IMR-90 (cell line): Measurements from ENCODE around the gene LRRC55. TPM values are rescaled to one million over a fixed set of nuclear protein-coding genes. Genes with fewer than 3 reads are reported as not detected.
A peak's percentile ranks its signal among the peaks of the same experiment; 100 is the strongest.

Source experiments
- ATAC-seq: fragments of 200-7000 bp; cut with Tn5 transposase; 2 replicates; pipeline ENCODE4 v1.9.1; 2020; ENCODE audit warnings: low read depth, mild to moderate bottlenecking, moderate library complexity
- BruUV-seq: library from RNA; stranded (reverse); fragments of 400-500 nt; replicated peaks from 2 replicates; lab custom pipeline; 2021; lab: Mats Ljungman, UMichigan
- CTCF ChIA-PET: fragments of 300-600 bp; formaldehyde crosslinking; extraction: SDS; loops from one replicate; lab custom pipeline; 2021; ENCODE audit warnings: antibody characterized with exemption; lab: Yijun Ruan, JAX
- POLR2A ChIA-PET: fragments of 300-600 bp; sonication (Branson Sonifier 250); formaldehyde crosslinking; loops from one replicate; lab custom pipeline; 2022; ENCODE audit warnings: antibody characterized with exemption; ENCODE audit not compliant: unreplicated experiment; lab: Charles Lee
- DNase-seq: peaks from one replicate; pipeline ENCODE4 v3.0.0; 2013
- H2AFZ ChIP-seq: replicated peaks from 2 replicates; pipeline ENCODE3; 2013; ENCODE audit warnings: low read length, mild to moderate bottlenecking; ENCODE audit not compliant: poor library complexity
- H2AK5ac ChIP-seq: 2 replicates; pipeline ENCODE4 v1.6.1; 2013; ENCODE audit warnings: low read depth, low read length, inconsistent platforms
- H2AK9ac ChIP-seq: replicated peaks from 2 replicates; pipeline ENCODE3; 2013; ENCODE audit warnings: mild to moderate bottlenecking, low read depth, low read length, moderate library complexity; ENCODE audit not compliant: poor library complexity
- H2BK120ac ChIP-seq: 2 replicates; pipeline ENCODE4 v1.6.1; 2013; ENCODE audit warnings: low read depth, low read length, inconsistent platforms
- H2BK15ac ChIP-seq: 3 replicates; pipeline ENCODE4 v1.6.1; 2013; ENCODE audit warnings: low read depth, low read length, inconsistent platforms
- H2BK20ac ChIP-seq: 2 replicates; pipeline ENCODE4 v1.6.1; 2013; ENCODE audit warnings: low read depth, mild to moderate bottlenecking, inconsistent platforms, low read length, moderate library complexity
- H2BK5ac ChIP-seq: 2 replicates; pipeline ENCODE4 v1.6.1; 2013; ENCODE audit warnings: mild to moderate bottlenecking, low read depth, low read length, inconsistent platforms; ENCODE audit not compliant: poor library complexity, severe bottlenecking
- H3K14ac ChIP-seq: replicated peaks from 2 replicates; pipeline ENCODE4 v1.6.1; 2013; ENCODE audit warnings: low read depth, low read length, inconsistent platforms
- H3K18ac ChIP-seq: 2 replicates; pipeline ENCODE4 v1.6.1; 2013; ENCODE audit warnings: low read depth, low read length, control low read depth
- H3K23ac ChIP-seq: 2 replicates; pipeline ENCODE4 v1.6.1; 2013; ENCODE audit warnings: low read depth, low read length, inconsistent platforms
- H3K27ac ChIP-seq: 2 replicates; pipeline ENCODE4 v1.5.1; 2013; ENCODE audit warnings: mild to moderate bottlenecking, control low read depth, low read length; ENCODE audit not compliant: insufficient read depth
- H3K27me3 ChIP-seq: 2 replicates; pipeline ENCODE4 v1.6.1; 2013; ENCODE audit warnings: low read length; ENCODE audit not compliant: control insufficient read depth, insufficient read depth
- H3K36me3 ChIP-seq: 2 replicates; pipeline ENCODE4 v1.6.1; 2013; ENCODE audit warnings: low read length, mixed read lengths; ENCODE audit not compliant: control insufficient read depth, insufficient read depth
- H3K4ac ChIP-seq: 2 replicates; pipeline ENCODE4 v1.6.1; 2013; ENCODE audit warnings: low read depth, low read length, inconsistent platforms
- H3K4me1 ChIP-seq: 2 replicates; pipeline ENCODE4 v1.6.1; 2013; ENCODE audit warnings: low read length, mixed read lengths; ENCODE audit not compliant: control insufficient read depth, insufficient read depth
- H3K4me2 ChIP-seq: 2 replicates; pipeline ENCODE4 v1.6.1; 2013; ENCODE audit warnings: low read depth, mild to moderate bottlenecking, control low read depth, low read length, moderate library complexity
- H3K4me3 ChIP-seq: 2 replicates; pipeline ENCODE4 v1.5.1; 2013; ENCODE audit warnings: low read depth, mild to moderate bottlenecking, control low read depth, low read length, moderate library complexity; ENCODE audit not compliant: insufficient read depth
- H3K56ac ChIP-seq: 2 replicates; pipeline ENCODE4 v1.6.1; 2013; ENCODE audit warnings: low read length, inconsistent platforms; ENCODE audit not compliant: insufficient read depth; ENCODE audit errors: extremely low read depth
- H3K79me1 ChIP-seq, 2 experiments: 2 replicates each; pipeline ENCODE4 v1.6.1; 2013; ENCODE audit warnings: low read length in 2 of 2, inconsistent platforms in 1 of 2, low read depth in 1 of 2
- H3K9ac ChIP-seq: 2 replicates; pipeline ENCODE4 v1.6.1; 2013; ENCODE audit warnings: low read depth, low read length, control low read depth
- H3K9me1 ChIP-seq: 2 replicates; pipeline ENCODE4 v1.6.1; 2013; ENCODE audit warnings: low read length, inconsistent platforms; ENCODE audit not compliant: insufficient read depth
- H3K9me3 ChIP-seq: 2 replicates; pipeline ENCODE4 v1.6.1; 2013; ENCODE audit warnings: low read length; ENCODE audit not compliant: control insufficient read depth, insufficient read depth
- H4K20me1 ChIP-seq: 2 replicates; pipeline ENCODE4 v1.6.1; 2013; ENCODE audit warnings: low read length, inconsistent platforms; ENCODE audit not compliant: insufficient read depth
- H4K5ac ChIP-seq: 2 replicates; pipeline ENCODE4 v1.6.1; 2013; ENCODE audit warnings: mild to moderate bottlenecking, low read depth, low read length, control low read depth
- H4K8ac ChIP-seq, 2 experiments: 2 replicates each; pipeline ENCODE4 v1.6.1; 2013; ENCODE audit warnings: low read depth in 2 of 2, low read length in 2 of 2, control low read depth in 1 of 2, inconsistent platforms in 1 of 2
- H4K91ac ChIP-seq: 2 replicates; pipeline ENCODE4 v1.6.1; 2013; ENCODE audit warnings: low read depth, low read length, inconsistent platforms; ENCODE audit not compliant: insufficient read depth
- BHLHE40 ChIP-seq: fragments of 150-350 bp; IDR thresholded peaks from 2 replicates; pipeline ENCODE4 v1.6.1; 2016; ENCODE audit warnings: mild to moderate bottlenecking, low read depth, low read length
- CTCF ChIP-seq: conservative IDR thresholded peaks from 2 replicates; pipeline ENCODE4 v1.5.1; 2012; ENCODE audit warnings: mild to moderate bottlenecking, low read depth, low read length, improper control_type of control experiment
- FOS ChIP-seq: fragments of 150-350 bp; IDR thresholded peaks from 2 replicates; pipeline ENCODE4 v1.6.1; 2016; ENCODE audit warnings: low read depth, low read length
- MAFK ChIP-seq: IDR thresholded peaks from 2 replicates; pipeline ENCODE4 v1.6.1; 2012; ENCODE audit warnings: low read depth, low read length, improper control_type of control experiment
- MAZ ChIP-seq: IDR thresholded peaks from 2 replicates; pipeline ENCODE4 v1.6.1; 2012; ENCODE audit warnings: low read depth, mild to moderate bottlenecking, low read length, improper control_type of control experiment, moderate library complexity, borderline replicate concordance
- MXI1 ChIP-seq: IDR thresholded peaks from 2 replicates; pipeline ENCODE4 v1.6.1; 2012; ENCODE audit warnings: low read depth, mild to moderate bottlenecking, low read length, moderate library complexity, borderline replicate concordance
- NFE2L2 ChIP-seq: fragments of 150-350 bp; IDR thresholded peaks from 2 replicates; pipeline ENCODE4 v1.6.1; 2016; ENCODE audit warnings: low read depth, mild to moderate bottlenecking, low read length
- POLR2A ChIP-seq: IDR thresholded peaks from 2 replicates; pipeline ENCODE4 v1.6.1; 2012; ENCODE audit warnings: mild to moderate bottlenecking, low read depth, low read length
- RAD21 ChIP-seq: IDR thresholded peaks from 2 replicates; pipeline ENCODE4 v1.6.1; 2012; ENCODE audit warnings: low read length, improper control_type of control experiment
- RCOR1 ChIP-seq: IDR thresholded peaks from 2 replicates; pipeline ENCODE4 v1.6.1; 2012; ENCODE audit warnings: mild to moderate bottlenecking, low read length, improper control_type of control experiment; ENCODE audit not compliant: insufficient replicate concordance
- SMC3 ChIP-seq: fragments of 150-350 bp; IDR thresholded peaks from 2 replicates; pipeline ENCODE4 v1.6.1; 2016; ENCODE audit warnings: low read depth, mild to moderate bottlenecking, antibody characterized with exemption, low read length, moderate library complexity
- WGBS, 2 experiments: methylation state at CpG; one replicate each; pipeline versions ENCODE4 v1.1.5 to v1.1.7; 2013; ENCODE audit warnings: missing lambda C conversion rate in 2 of 2; ENCODE audit not compliant: insufficient read length in 1 of 2; ENCODE audit errors: extremely low coverage in 2 of 2; 5-methylcytosine and 5-hydroxymethylcytosine counted together
- dilution Hi-C: fragments of 300-500 bp; cut with HindIII; formaldehyde crosslinking; loops from one replicate; pipeline ENCODE4 v1.14.3; 2018; ENCODE audit warnings: low sequenced_read_pairs; ENCODE audit not compliant: unreplicated experiment
- in situ Hi-C: fragments of 300-500 bp; cut with MboI; formaldehyde crosslinking; loops from 3 replicates; pipeline ENCODE4 v1.14.3; 2019; ENCODE audit warnings: low sequenced_read_pairs, inconsistent platforms, mixed read lengths
- intact Hi-C: fragments of 100-400 bp; cut with micrococcal nuclease; formaldehyde crosslinking; loops from 2 replicates; pipeline ENCODE4 v1.10.0; 2022
- polyA plus RNA-seq, 3 experiments: library from polyadenylated mRNA; depleted of rRNA; stranded (reverse); fragments of >200 nt; gene quantifications; 2 replicates each; pipeline ENCODE4 v1.2.3, GENCODE V29; 2012; ENCODE audit warnings: low replicate concordance in 1 of 3
- total RNA-seq: library from RNA; depleted of rRNA; stranded (reverse); fragments of >200 nt; gene quantifications from 2 replicates; pipeline ENCODE4 v1.2.3, GENCODE V29; 2012
- TF ChIP-seq, protein P1 (sequence below): fragments of 150-350 bp; IDR thresholded peaks from 2 replicates; pipeline ENCODE4 v1.6.1; 2016; ENCODE audit warnings: low read depth, mild to moderate bottlenecking, low read length, moderate library complexity, borderline replicate concordance

Gene LRRC55
- total and polyA plus RNA-seq, 2 of the 4 experiments (the other 2 are of a cell fraction), result not detected

GRCh38 chr11:57180081-57180561 lies 1.6 kb upstream of the LRRC55 start:
- BruUV-seq, result no TSS peak

More at GRCh38 chr11:57180081-57180561, 1.6 kb upstream of the LRRC55 start:
- Histone ChIP-seq H3K27ac (no peak overlapping the region), H2AFZ (peak overlapping the region; percentile 49), H3K9me1 (no peaks in the 10 kb centered on the region), H2BK120ac (no peak overlapping the region), H4K91ac (no peak overlapping the region), H3K9ac (no peak overlapping the region), H3K18ac (no peak overlapping the region), H2BK5ac (no peak overlapping the region), H3K36me3 (no peaks in the 10 kb centered on the region), H3K4ac (no peak overlapping the region), H3K9me3 (no peaks in the 10 kb centered on the region), H3K27me3 (peaks cover 36% of the 10 kb centered on the region), H2AK9ac (no peak overlapping the region), H3K14ac (no peak overlapping the region), H3K79me1 (no peaks in the 10 kb centered on the region), H3K4me2 (no peak overlapping the region), H2BK20ac (no peak overlapping the region), H3K4me1 (no peaks in the 10 kb centered on the region), H4K8ac (no peak overlapping the region), H4K20me1 (no peaks in the 10 kb centered on the region), H3K23ac (no peak overlapping the region), H4K5ac (no peak overlapping the region), H2AK5ac (no peak overlapping the region), H2BK15ac (no peak overlapping the region), H3K56ac (no peak overlapping the region), H3K4me3 (no peak overlapping the region)
- dilution Hi-C loops (no loop called here), intact Hi-C loops (no loop called here), in situ Hi-C loops (no loop called here)
- ATAC-seq, result no peak
- WGBS, 2 experiments, result 2% methylated on average over 22 of the region's 24 CpGs; no CpG with 5 or more reads in 1 of the 2 experiments
- ChIA-PET CTCF (no interaction called here), POLR2A (no interaction called here)
- DNase-seq, result no peak
- TF ChIP-seq CTCF (no peak), POLR2A (no peak), RAD21 (no peak), MAFK (no peak), BHLHE40 (no peak), RCOR1 (no peak), MXI1 (no peak), FOS (no peak), NFE2L2 (no peak), SMC3 (no peak), MAZ (no peak)
- TF ChIP-seq, protein P1, sequence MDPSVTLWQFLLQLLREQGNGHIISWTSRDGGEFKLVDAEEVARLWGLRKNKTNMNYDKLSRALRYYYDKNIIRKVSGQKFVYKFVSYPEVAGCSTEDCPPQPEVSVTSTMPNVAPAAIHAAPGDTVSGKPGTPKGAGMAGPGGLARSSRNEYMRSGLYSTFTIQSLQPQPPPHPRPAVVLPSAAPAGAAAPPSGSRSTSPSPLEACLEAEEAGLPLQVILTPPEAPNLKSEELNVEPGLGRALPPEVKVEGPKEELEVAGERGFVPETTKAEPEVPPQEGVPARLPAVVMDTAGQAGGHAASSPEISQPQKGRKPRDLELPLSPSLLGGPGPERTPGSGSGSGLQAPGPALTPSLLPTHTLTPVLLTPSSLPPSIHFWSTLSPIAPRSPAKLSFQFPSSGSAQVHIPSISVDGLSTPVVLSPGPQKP, result no peak
